H1 (cell line): ENCODE results near the gene NUDT3. TPM values are rescaled to one million over a fixed set of nuclear protein-coding genes. Genes with fewer than 3 reads are reported as not detected.

ENCODE experiments used
- CTCF ChIA-PET: fragments of 300-600 bp; sonication (Branson Sonifier 250); formaldehyde crosslinking; loops from one replicate; lab custom pipeline; 2021; ENCODE audit not compliant: partially characterized antibody; lab: Charles Lee
- POLR2A ChIA-PET: fragments of 300-600 bp; sonication (Branson Sonifier 250); formaldehyde crosslinking; loops from one replicate; lab custom pipeline; 2021; ENCODE audit warnings: inconsistent platforms; ENCODE audit not compliant: partially characterized antibody; lab: Charles Lee
- DNase-seq, 2 experiments: peaks; one replicate each; pipeline versions ENCODE4 v3.0.0 to v3.0.0-alpha.2; 2010 to 2022; ENCODE audit warnings: low spot score in 2 of 2, low read depth in 1 of 2, mixed read lengths in 1 of 2
- FAIRE-seq: peaks from 2 replicates; lab custom pipeline; 2011; peaks lifted over from hg19 to GRCh38; lab: Jason Lieb, UNC
- H2AFZ ChIP-seq: 2 replicates; pipeline ENCODE4 v1.8.1; 2012; ENCODE audit warnings: low read length, inconsistent platforms
- H2AK5ac ChIP-seq: 2 replicates; pipeline ENCODE4 v1.6.1; 2013; ENCODE audit warnings: low read depth, low read length
- H2BK120ac ChIP-seq: replicated peaks from 2 replicates; pipeline ENCODE3; 2013; ENCODE audit warnings: low read depth, low read length, inconsistent platforms
- H2BK12ac ChIP-seq: 2 replicates; pipeline ENCODE4 v1.6.1; 2013; ENCODE audit warnings: low read depth, low read length
- H2BK15ac ChIP-seq: 2 replicates; pipeline ENCODE4 v1.6.1; 2013; ENCODE audit warnings: low read length
- H2BK20ac ChIP-seq: 2 replicates; pipeline ENCODE4 v1.6.1; 2013; ENCODE audit warnings: low read length
- H2BK5ac ChIP-seq: 2 replicates; pipeline ENCODE4 v1.6.1; 2013; ENCODE audit warnings: low read depth, low read length
- H3K14ac ChIP-seq: 2 replicates; pipeline ENCODE4 v1.6.1; 2013; ENCODE audit warnings: inconsistent platforms; ENCODE audit not compliant: insufficient read length
- H3K18ac ChIP-seq: 2 replicates; pipeline ENCODE4 v1.6.1; 2013; ENCODE audit warnings: low read length; ENCODE audit errors: extremely low read depth
- H3K23ac ChIP-seq: 2 replicates; pipeline ENCODE4 v1.6.1; 2013; ENCODE audit warnings: inconsistent platforms; ENCODE audit not compliant: insufficient read length
- H3K23me2 ChIP-seq: 2 replicates; pipeline ENCODE4 v1.6.1; 2013; ENCODE audit warnings: low read depth, low read length
- H3K27ac ChIP-seq: 2 replicates; pipeline ENCODE4 v1.6.1; 2011; ENCODE audit warnings: low read depth, low read length, inconsistent platforms
- H3K27me3 ChIP-seq, 4 experiments: replicated peaks in 1 of 4; 1 replicate in 1 of 4; 2 replicates in 3 of 4; pipeline versions ENCODE4 v1.6.1 to v1.8.1; 2011 to 2013; ENCODE audit warnings: low read length in 3 of 4, mild to moderate bottlenecking in 3 of 4, inconsistent platforms in 2 of 4, mixed read lengths in 2 of 4, moderate library complexity in 1 of 4; ENCODE audit not compliant: control insufficient read depth in 3 of 4, insufficient read depth in 3 of 4; ENCODE audit errors: extremely low read depth in 1 of 4
- H3K36me3 ChIP-seq, 4 experiments: 2 replicates each; pipeline versions ENCODE4 v1.6.1 to v1.8.1; 2011 to 2013; ENCODE audit warnings: mild to moderate bottlenecking in 4 of 4, low read length in 3 of 4, moderate library complexity in 2 of 4, control low read depth in 1 of 4, inconsistent platforms in 1 of 4; ENCODE audit not compliant: insufficient read depth in 4 of 4, control insufficient read depth in 2 of 4
- H3K4ac ChIP-seq: replicated peaks from 2 replicates; pipeline ENCODE3; 2013; ENCODE audit warnings: low read length, low read depth, mixed read lengths, inconsistent platforms; ENCODE audit not compliant: insufficient read length
- H3K4me1 ChIP-seq, 4 experiments: replicated peaks in 1 of 4; 1 replicate in 1 of 4; 2 replicates in 3 of 4; pipeline versions ENCODE4 v1.6.1 to v1.8.1; 2011 to 2013; ENCODE audit warnings: low read length in 3 of 4, inconsistent platforms in 2 of 4, mixed read lengths in 1 of 4; ENCODE audit not compliant: insufficient read depth in 4 of 4, control insufficient read depth in 3 of 4
- H3K4me2 ChIP-seq, 2 experiments: 2 replicates each; pipeline versions ENCODE4 v1.6.1 to v1.8.1; 2011 to 2013; ENCODE audit warnings: low read depth in 2 of 2, low read length in 2 of 2, control low read depth in 1 of 2, inconsistent platforms in 1 of 2, mild to moderate bottlenecking in 1 of 2; ENCODE audit not compliant: insufficient read depth in 1 of 2
- H3K4me3 ChIP-seq, 4 experiments: fragments of 200-600, 300-600 bp in 1 of 4; sonication (generic), shearing (Covaris generic), sonication (Bioruptor Twin) in 1 of 4; 2 replicates each; pipeline versions ENCODE4 v1.5.1 to v1.8.1; 2011 to 2016; ENCODE audit warnings: low read length in 4 of 4, low read depth in 3 of 4, control low read depth in 2 of 4, inconsistent platforms in 2 of 4, mild to moderate bottlenecking in 2 of 4, mixed read lengths in 1 of 4, moderate library complexity in 1 of 4; ENCODE audit not compliant: insufficient read depth in 2 of 4; ENCODE audit errors: extremely low read depth in 1 of 4
- H3K56ac ChIP-seq: replicated peaks from 2 replicates; pipeline ENCODE3; 2013; ENCODE audit warnings: low read depth, mild to moderate bottlenecking, mixed read lengths, low read length, inconsistent platforms; ENCODE audit not compliant: insufficient read length
- H3K79me1 ChIP-seq: 2 replicates; pipeline ENCODE4 v1.6.1; 2013; ENCODE audit warnings: low read depth, low read length, control low read depth
- H3K79me2 ChIP-seq, 2 experiments: 2 replicates each; pipeline versions ENCODE4 v1.6.1 to v1.8.1; 2012 to 2013; ENCODE audit warnings: low read length in 2 of 2, mild to moderate bottlenecking in 2 of 2, inconsistent platforms in 1 of 2; ENCODE audit not compliant: insufficient read depth in 2 of 2, control insufficient read depth in 1 of 2
- H3K9ac ChIP-seq, 4 experiments: replicated peaks in 1 of 4; 1 replicate in 1 of 4; 2 replicates in 3 of 4; pipeline versions ENCODE4 v1.6.1 to v1.8.1; 2011 to 2013; ENCODE audit warnings: low read depth in 3 of 4, low read length in 3 of 4, control low read depth in 2 of 4, mild to moderate bottlenecking in 2 of 4, moderate library complexity in 2 of 4, inconsistent platforms in 1 of 4; ENCODE audit errors: extremely low read depth in 1 of 4
- H3K9me3 ChIP-seq, 2 experiments: 2 replicates each; pipeline versions ENCODE4 v1.6.1 to v1.8.1; 2012 to 2013; ENCODE audit warnings: mild to moderate bottlenecking in 2 of 2, moderate library complexity in 2 of 2, control low read depth in 1 of 2, inconsistent platforms in 1 of 2, low read depth in 1 of 2, low read length in 1 of 2, mixed read lengths in 1 of 2; ENCODE audit not compliant: insufficient read depth in 2 of 2
- H4K20me1 ChIP-seq, 2 experiments: replicated peaks in 1 of 2; 2 replicates each; pipeline versions ENCODE3 to v1.8.1; 2011 to 2013; ENCODE audit warnings: inconsistent platforms in 2 of 2, low read length in 2 of 2, mild to moderate bottlenecking in 1 of 2; ENCODE audit not compliant: insufficient read depth in 2 of 2, control insufficient read depth in 1 of 2
- H4K5ac ChIP-seq: 2 replicates; pipeline ENCODE4 v1.6.1; 2013; ENCODE audit warnings: low read length, low read depth, mixed read lengths, inconsistent platforms; ENCODE audit not compliant: insufficient read length
- H4K8ac ChIP-seq: 2 replicates; pipeline ENCODE4 v1.8.0; 2013; ENCODE audit warnings: mild to moderate bottlenecking, moderate library complexity, low read length, inconsistent platforms; ENCODE audit not compliant: insufficient read depth; ENCODE audit errors: extremely low read depth
- H4K91ac ChIP-seq: replicated peaks from 2 replicates; pipeline ENCODE3; 2013; ENCODE audit warnings: low read length, mixed read lengths, inconsistent platforms; ENCODE audit not compliant: insufficient read length
- GABPA ChIP-seq: IDR thresholded peaks from 2 replicates; pipeline ENCODE4 v1.6.1; 2011; ENCODE audit warnings: mild to moderate bottlenecking, low read length, moderate library complexity, borderline replicate concordance; ENCODE audit not compliant: insufficient read depth
- HDAC2 ChIP-seq, 2 experiments: fragments of 300-600 bp in 1 of 2; sonication (generic) in 1 of 2; IDR thresholded peaks; 2 replicates each; pipeline ENCODE4 v1.6.1; 2011 to 2012; ENCODE audit warnings: low read depth in 2 of 2, low read length in 2 of 2, mild to moderate bottlenecking in 2 of 2, moderate library complexity in 2 of 2, borderline replicate concordance in 1 of 2, inconsistent platforms in 1 of 2
- POLR2AphosphoS5 ChIP-seq: IDR thresholded peaks from 2 replicates; pipeline ENCODE4 v1.6.1; 2011; ENCODE audit warnings: low read depth, low read length
- RXRA ChIP-seq: IDR thresholded peaks from 2 replicates; pipeline ENCODE4 v1.6.1; 2011; ENCODE audit warnings: low read depth, mild to moderate bottlenecking, low read length, moderate library complexity; ENCODE audit not compliant: insufficient read depth
- whole genome bisulfite sequencing, 2 experiments: shearing (Covaris generic) in 1 of 2; methylation state at CpG; one replicate each; pipeline versions ENCODE4 v1.1.6 to v1.1.7; 2013 to 2015; ENCODE audit warnings: low lambda C conversion rate in 2 of 2, mixed read lengths in 2 of 2, inconsistent platforms in 1 of 2, low coverage in 1 of 2, missing lambda C conversion rate in 1 of 2; ENCODE audit not compliant: insufficient replicate concordance in 2 of 2, insufficient coverage in 1 of 2, insufficient read length in 1 of 2; ENCODE audit errors: extremely low coverage in 1 of 2, missing lambda C conversion rate in 1 of 2; 5-methylcytosine and 5-hydroxymethylcytosine counted together
- polyA plus RNA-seq, 7 experiments: library from polyadenylated mRNA; depleted of rRNA in 3 of 7; stranded (reverse) in 5 of 7; unstranded in 2 of 7; fragments of >200 nt in 5 of 7; fragments of 200-250 nt in 2 of 7; gene quantifications; 1 replicate in 5 of 7; 2 replicates in 1 of 7; 4 replicates in 1 of 7; pipeline versions ENCODE4 v1.2.1 to v1.2.3, GENCODE V29; 2011 to 2013; ENCODE audit warnings: missing spikeins in 2 of 7, mixed read lengths in 2 of 7
- total RNA-seq: library from RNA; stranded (reverse); fragmentation: NEBNext Ultra II Directional; extraction: Animal tissue kit (Norgen Biotek cat#: 25700); gene quantifications from 2 replicates; pipeline ENCODE4 v1.2.1, GENCODE V29; 2021

NUDT3 gene
- total and polyA plus RNA-seq, 2 of the 8 experiments (the other 6 are each of a cell fraction or from before 2014, with no cell fraction given), result 14.1 to 36.9 TPM

- Histone ChIP-seq H3K23me2 (no peaks in the 10 kb centered on the region), H3K56ac (no peak overlapping the region), H4K91ac (no peak overlapping the region), H3K23ac (no peak overlapping the region), H2BK120ac (no peak overlapping the region), H3K27ac (no peak overlapping the region), H2BK12ac (no peak overlapping the region), H2BK20ac (no peak overlapping the region), H4K5ac (no peak overlapping the region), H3K4me2 (no peak overlapping the region), H3K79me2 (no peaks in the 10 kb centered on the region), H3K18ac (no peak overlapping the region), H2BK5ac (no peak overlapping the region), H3K36me3 (peaks cover 4 to 22% (median 13%) of the 10 kb centered on the region in 4 experiments; a peak in 5 of 8 replicates), H3K4ac (no peak overlapping the region), H3K79me1 (no peaks in the 10 kb centered on the region), H4K20me1 (no peaks in the 10 kb centered on the region), H3K27me3 (no peaks in the 10 kb centered on the region), H3K4me1 (no peaks in the 10 kb centered on the region), H3K4me3 (no peak overlapping the region), H2AFZ (no peak overlapping the region), H4K8ac (no peak overlapping the region), H2BK15ac (no peak overlapping the region), H3K14ac (no peak overlapping the region), H3K9ac (no peak overlapping the region), H3K9me3 (no peaks in the 10 kb centered on the region), H2AK5ac (no peak overlapping the region)
- POLR2A ChIA-PET, result interaction anchor here (0.7 kb wide), 1 partner anchor 128 kb away, joined by 3 read pairs; no protein-coding TSS in a partner anchor
- DNase-seq (no peak), FAIRE-seq (no peak)
- CTCF ChIA-PET, result interaction anchor here (0.6 to 2.1 kb wide), 7 partner anchors 9 to 126 kb away, joined by 3 to 6 read pairs (median 3); no protein-coding TSS in a partner anchor
- 97% methylated on average over 11 of the region's 11 CpGs; no CpG with 5 or more reads in 1 of the 2 experiments for WGBS, 2 experiments
- TF ChIP-seq POLR2AphosphoS5, result no peak
- no peak for TF ChIP-seq GABPA
- no peak for TF ChIP-seq RXRA
- TF ChIP-seq HDAC2 (IDR thresholded peaks at IDR 0.05; ENCODE audit: borderline replicate concordance in 1 of 2, low read depth in 2 of 2, low read length in 2 of 2), result no peak
These were observed 103.3 kb downstream of the NUDT3 start for GRCh38 chr6:34289137-34289536.
